Stimulated activated CD8-positive, alpha-beta memory T cell treated with anti-CD3 and anti-CD28 coated beads, Interleukin-4, amount 100 ng/mL, for 4 hours (primary cell): ENCODE data around the gene TRIM36.

Experiments
- DNase-seq, 2 donors: peaks; one replicate each; pipeline ENCODE4 v3.0.0-alpha.2; 2020; ENCODE audit warnings: low read depth in 2 of 2, low spot score in 1 of 2

Gene TRIM36

DNA sequence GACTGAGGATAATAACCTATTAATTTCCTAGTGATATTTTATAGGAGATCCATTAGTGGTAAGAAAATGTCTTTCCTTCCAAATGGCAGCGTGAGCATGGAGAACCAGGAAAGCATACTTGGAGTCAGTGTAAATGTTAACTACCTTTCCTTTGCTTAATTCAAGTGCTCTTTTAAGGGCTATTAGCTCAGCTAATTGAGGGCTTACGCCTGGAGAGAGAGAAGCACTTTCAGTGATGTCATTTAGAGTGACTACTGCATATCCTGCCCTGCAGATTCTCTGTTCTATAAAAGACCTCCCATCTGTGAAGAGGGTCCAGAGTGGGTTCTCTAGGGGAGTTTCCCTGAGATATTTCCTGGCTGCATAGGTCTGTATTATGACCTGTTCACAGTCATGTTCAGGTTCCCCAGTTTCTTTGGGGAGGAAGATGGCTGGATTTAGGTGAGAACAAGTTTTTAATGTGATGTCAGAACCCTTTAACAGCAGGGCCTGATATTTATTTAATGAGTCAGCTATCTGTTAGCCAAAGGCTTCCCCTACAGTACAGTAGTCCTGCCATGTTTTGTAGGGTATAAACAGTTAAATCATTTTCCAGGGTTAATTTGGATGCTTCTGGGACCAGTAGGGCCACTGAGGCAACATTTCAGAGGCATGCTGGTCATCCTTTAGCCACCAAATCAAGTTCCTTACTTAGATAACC, 89.6 kb downstream of the TRIM36 start:
- DNase-seq = no peak
